Islet of Langerhans (tissue), 1 donor: Measurements from ENCODE around the gene DLGAP5.

Experiments used
- FAIRE-seq: peaks from one replicate; lab custom pipeline; 2011; peaks lifted over from hg19 to GRCh38; lab: Jason Lieb, UNC

DLGAP5 gene

GRCh38 chr14:55107766-55108554 lies 83.4 kb downstream of the DLGAP5 start:
- no peak for FAIRE-seq

- FAIRE-seq, result no peak
Observed at GRCh38 chr14:55105991-55106390, 85.4 kb downstream of the DLGAP5 start.

GRCh38 chr14:55103971-55104954 lies 87.1 kb downstream of the DLGAP5 start:
- no peak for FAIRE-seq

- FAIRE-seq, result no peak
Observed at GRCh38 chr14:55103005-55103640, 88.3 kb downstream of the DLGAP5 start.

GRCh38 chr14:55102141-55102621 lies 89.2 kb downstream of the DLGAP5 start:
- FAIRE-seq, result no peak

GRCh38 chr14:55101698-55102097 lies 89.7 kb downstream of the DLGAP5 start:
- no peak for FAIRE-seq

GRCh38 chr14:55099756-55100155 lies 91.6 kb downstream of the DLGAP5 start:
- no peak for FAIRE-seq

- FAIRE-seq, result no peak
Observed at GRCh38 chr14:55098561-55098898, 92.9 kb downstream of the DLGAP5 start.
